ENCODE measurements around the gene OR5H1. TPM values are rescaled to one million over a fixed set of nuclear protein-coding genes. Genes with fewer than 3 reads are reported as not detected.
"Not testable (repeated sequence)": the region's sequence is repeated elsewhere in the genome, so short reads cannot be mapped to it uniquely, and the experiment has no call there.

OR5H1 gene
- total RNA-seq, 1 experiment from 2014 or later, result not detected

DNA sequence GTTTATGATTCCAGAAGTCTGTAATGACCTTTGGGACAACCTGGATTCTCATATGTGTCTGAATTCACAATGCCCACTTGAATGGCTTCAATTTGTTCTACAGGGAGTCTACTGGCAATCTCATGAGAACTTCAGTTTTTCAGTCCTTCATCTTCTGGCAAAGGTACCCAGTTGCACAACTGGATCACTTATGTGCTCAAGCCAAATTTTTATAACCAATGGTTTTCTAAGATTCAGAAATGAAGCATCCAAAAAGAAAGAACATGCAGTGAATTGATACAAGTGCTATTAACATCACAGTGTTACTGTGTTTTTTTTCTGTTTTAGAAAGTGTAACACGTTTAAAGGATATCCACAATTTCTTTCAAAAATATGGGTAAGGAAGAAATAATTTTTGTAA, 16.7 kb downstream of the OR5H1 start, which contains the start of gene OR5H14:
TSS of gene OR5H14 (plus strand) at position 301 of the 400 bp plus-strand sequence. CDS start 1,907 bp downstream, outside the sequence.
- Histone ChIP-seq H3K4me3 (ENCODE audit: low read depth in 2 of 2, low read length in 2 of 2) (no peak within 1 kb of the TSS), H3K27ac (ENCODE audit: low read length) (no peak within 1 kb of the TSS), H3K9me3 (ENCODE audit: control insufficient read depth, insufficient read depth, low read depth, low read length) (no peaks in the 10 kb centered on the region), H3K36me3 (ENCODE audit: control insufficient read depth, insufficient read depth, low read length) (no peaks in the 10 kb centered on the region), H3K4me1 (ENCODE audit: control insufficient read depth, insufficient read depth, low read length) (no peaks in the 10 kb centered on the region), H3K27me3 (ENCODE audit: control insufficient read depth, insufficient read depth, low read length) (no peaks in the 10 kb centered on the region)
- TF ChIP-seq TCF7L2 (IDR thresholded peaks at IDR 0.05; ENCODE audit: low read depth, low read length) (no peak), SIN3A (IDR thresholded peaks at IDR 0.05; ENCODE audit: borderline replicate concordance, insufficient read depth, low read depth, low read length) (no peak), POLR2AphosphoS5 (IDR thresholded peaks at IDR 0.05; ENCODE audit: low read depth, low read length) (no peak)
- TF ChIP-seq, protein P1, sequence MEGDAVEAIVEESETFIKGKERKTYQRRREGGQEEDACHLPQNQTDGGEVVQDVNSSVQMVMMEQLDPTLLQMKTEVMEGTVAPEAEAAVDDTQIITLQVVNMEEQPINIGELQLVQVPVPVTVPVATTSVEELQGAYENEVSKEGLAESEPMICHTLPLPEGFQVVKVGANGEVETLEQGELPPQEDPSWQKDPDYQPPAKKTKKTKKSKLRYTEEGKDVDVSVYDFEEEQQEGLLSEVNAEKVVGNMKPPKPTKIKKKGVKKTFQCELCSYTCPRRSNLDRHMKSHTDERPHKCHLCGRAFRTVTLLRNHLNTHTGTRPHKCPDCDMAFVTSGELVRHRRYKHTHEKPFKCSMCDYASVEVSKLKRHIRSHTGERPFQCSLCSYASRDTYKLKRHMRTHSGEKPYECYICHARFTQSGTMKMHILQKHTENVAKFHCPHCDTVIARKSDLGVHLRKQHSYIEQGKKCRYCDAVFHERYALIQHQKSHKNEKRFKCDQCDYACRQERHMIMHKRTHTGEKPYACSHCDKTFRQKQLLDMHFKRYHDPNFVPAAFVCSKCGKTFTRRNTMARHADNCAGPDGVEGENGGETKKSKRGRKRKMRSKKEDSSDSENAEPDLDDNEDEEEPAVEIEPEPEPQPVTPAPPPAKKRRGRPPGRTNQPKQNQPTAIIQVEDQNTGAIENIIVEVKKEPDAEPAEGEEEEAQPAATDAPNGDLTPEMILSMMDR (IDR thresholded peaks at IDR 0.05), result no peak
- TF ChIP-seq, protein P2, sequence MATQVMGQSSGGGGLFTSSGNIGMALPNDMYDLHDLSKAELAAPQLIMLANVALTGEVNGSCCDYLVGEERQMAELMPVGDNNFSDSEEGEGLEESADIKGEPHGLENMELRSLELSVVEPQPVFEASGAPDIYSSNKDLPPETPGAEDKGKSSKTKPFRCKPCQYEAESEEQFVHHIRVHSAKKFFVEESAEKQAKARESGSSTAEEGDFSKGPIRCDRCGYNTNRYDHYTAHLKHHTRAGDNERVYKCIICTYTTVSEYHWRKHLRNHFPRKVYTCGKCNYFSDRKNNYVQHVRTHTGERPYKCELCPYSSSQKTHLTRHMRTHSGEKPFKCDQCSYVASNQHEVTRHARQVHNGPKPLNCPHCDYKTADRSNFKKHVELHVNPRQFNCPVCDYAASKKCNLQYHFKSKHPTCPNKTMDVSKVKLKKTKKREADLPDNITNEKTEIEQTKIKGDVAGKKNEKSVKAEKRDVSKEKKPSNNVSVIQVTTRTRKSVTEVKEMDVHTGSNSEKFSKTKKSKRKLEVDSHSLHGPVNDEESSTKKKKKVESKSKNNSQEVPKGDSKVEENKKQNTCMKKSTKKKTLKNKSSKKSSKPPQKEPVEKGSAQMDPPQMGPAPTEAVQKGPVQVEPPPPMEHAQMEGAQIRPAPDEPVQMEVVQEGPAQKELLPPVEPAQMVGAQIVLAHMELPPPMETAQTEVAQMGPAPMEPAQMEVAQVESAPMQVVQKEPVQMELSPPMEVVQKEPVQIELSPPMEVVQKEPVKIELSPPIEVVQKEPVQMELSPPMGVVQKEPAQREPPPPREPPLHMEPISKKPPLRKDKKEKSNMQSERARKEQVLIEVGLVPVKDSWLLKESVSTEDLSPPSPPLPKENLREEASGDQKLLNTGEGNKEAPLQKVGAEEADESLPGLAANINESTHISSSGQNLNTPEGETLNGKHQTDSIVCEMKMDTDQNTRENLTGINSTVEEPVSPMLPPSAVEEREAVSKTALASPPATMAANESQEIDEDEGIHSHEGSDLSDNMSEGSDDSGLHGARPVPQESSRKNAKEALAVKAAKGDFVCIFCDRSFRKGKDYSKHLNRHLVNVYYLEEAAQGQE (IDR thresholded peaks at IDR 0.05; ENCODE audit: insufficient read depth in 1 of 2, low read depth in 2 of 2, low read length in 1 of 2), result no peak
- DNase-seq (ENCODE audit: low read depth, low spot score) (no peak), ATAC-seq (no peak)
- POLR2A ChIA-PET, result no interaction called here
- no TSS peak for BruUV-seq (replicated peaks)
- in situ Hi-C loops (cut with HindIII; ENCODE audit: low pct_unique_long_range_greater_than_20kb, low sequenced_read_pairs) (no loop called here), intact Hi-C loops (cut with micrococcal nuclease; ENCODE audit: unreplicated experiment) (no loop called here)
- CTCF ChIA-PET, result no interaction called here

DNA sequence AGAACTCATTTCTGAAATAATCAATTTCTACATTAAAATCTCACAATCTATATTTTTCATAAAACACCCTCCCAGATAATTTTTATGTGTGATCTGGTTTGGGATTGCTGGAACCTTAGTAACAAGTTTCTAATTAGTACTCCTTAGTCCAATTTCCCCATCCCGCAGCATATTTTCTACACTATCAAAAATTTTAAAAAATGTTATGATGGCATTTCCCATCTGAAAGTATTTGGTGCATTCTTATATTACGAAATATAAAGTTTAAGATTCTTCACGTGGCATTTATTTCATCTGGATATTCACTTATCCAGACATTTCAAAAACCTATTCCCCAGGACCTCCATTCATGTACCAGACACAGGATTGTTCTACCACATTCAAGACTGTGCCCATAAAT, 18.2 kb downstream of the OR5H1 start:
- Histone ChIP-seq H3K9me3 (ENCODE audit: control insufficient read depth, insufficient read depth, low read depth, low read length) (no peaks in the 10 kb centered on the region), H3K36me3 (ENCODE audit: control insufficient read depth, insufficient read depth, low read length) (no peaks in the 10 kb centered on the region), H3K27ac (ENCODE audit: low read length) (no peak overlapping the region), H3K4me3 (ENCODE audit: low read depth in 2 of 2, low read length in 2 of 2) (no peak overlapping the region), H3K4me1 (ENCODE audit: control insufficient read depth, insufficient read depth, low read length) (no peaks in the 10 kb centered on the region), H3K27me3 (ENCODE audit: control insufficient read depth, insufficient read depth, low read length) (no peaks in the 10 kb centered on the region)
- in situ Hi-C loops (cut with HindIII; ENCODE audit: low pct_unique_long_range_greater_than_20kb, low sequenced_read_pairs) (no loop called here), intact Hi-C loops (cut with micrococcal nuclease; ENCODE audit: unreplicated experiment) (no loop called here)
- BruUV-seq (replicated peaks), result no TSS peak
- no peak for TF ChIP-seq TCF7L2 (IDR thresholded peaks at IDR 0.05; ENCODE audit: low read depth, low read length)
- TF ChIP-seq SIN3A (IDR thresholded peaks at IDR 0.05; ENCODE audit: borderline replicate concordance, insufficient read depth, low read depth, low read length), result no peak
- TF ChIP-seq, protein P2 (IDR thresholded peaks at IDR 0.05; ENCODE audit: insufficient read depth in 1 of 2, low read depth in 2 of 2, low read length in 1 of 2), result no peak
- TF ChIP-seq POLR2AphosphoS5 (IDR thresholded peaks at IDR 0.05; ENCODE audit: low read depth, low read length), result no peak
- TF ChIP-seq, protein P1 (IDR thresholded peaks at IDR 0.05), result no peak
- ChIA-PET POLR2A (no interaction called here), CTCF (no interaction called here)
- no peak for ATAC-seq
- DNase-seq (ENCODE audit: low read depth, low spot score), result no peak

DNA sequence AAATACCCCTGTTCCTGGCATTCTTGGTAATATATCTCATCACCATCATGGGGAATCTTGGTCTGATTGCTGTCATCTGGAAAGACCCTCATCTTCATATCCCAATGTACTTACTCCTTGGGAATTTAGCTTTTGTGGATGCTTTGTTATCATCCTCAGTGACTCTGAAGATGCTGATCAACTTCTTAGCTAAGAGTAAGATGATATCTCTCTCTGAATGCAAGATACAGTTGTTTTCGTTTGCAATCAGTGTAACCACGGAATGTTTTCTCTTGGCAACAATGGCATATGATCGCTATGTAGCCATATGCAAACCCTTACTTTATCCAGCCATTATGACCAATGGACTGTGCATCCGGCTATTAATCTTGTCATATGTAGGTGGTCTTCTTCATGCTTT, 18.9 kb downstream of the OR5H1 start:
- H3K27ac ChIP-seq (ENCODE audit: low read length); DNase-seq (ENCODE audit: low read depth, low spot score); ATAC-seq; POLR2A ChIA-PET; CTCF ChIA-PET; H3K27me3 ChIP-seq (ENCODE audit: control insufficient read depth, insufficient read depth, low read length); H3K4me3 ChIP-seq (ENCODE audit: low read depth in 2 of 2, low read length in 2 of 2); in situ Hi-C loops (cut with HindIII; ENCODE audit: low pct_unique_long_range_greater_than_20kb, low sequenced_read_pairs); BruUV-seq (replicated peaks); H3K36me3 ChIP-seq (ENCODE audit: control insufficient read depth, insufficient read depth, low read length); H3K4me1 ChIP-seq (ENCODE audit: control insufficient read depth, insufficient read depth, low read length); H3K9me3 ChIP-seq (ENCODE audit: control insufficient read depth, insufficient read depth, low read depth, low read length); intact Hi-C loops (cut with micrococcal nuclease; ENCODE audit: unreplicated experiment): not testable (repeated sequence)
